Stimulated activated CD4-positive, alpha-beta T cell treated with anti-CD3 and anti-CD28 coated beads, TNF-alpha, amount 100 ng/mL, for 1 hour (primary cell): Measurements from ENCODE around the gene ATP9B.

Source experiments
- DNase-seq, 3 donors: peaks; one replicate each; pipeline ENCODE4 v3.0.0-alpha.2; 2020; ENCODE audit warnings: low read depth in 3 of 3, low spot score in 1 of 3

Gene ATP9B, protein sequence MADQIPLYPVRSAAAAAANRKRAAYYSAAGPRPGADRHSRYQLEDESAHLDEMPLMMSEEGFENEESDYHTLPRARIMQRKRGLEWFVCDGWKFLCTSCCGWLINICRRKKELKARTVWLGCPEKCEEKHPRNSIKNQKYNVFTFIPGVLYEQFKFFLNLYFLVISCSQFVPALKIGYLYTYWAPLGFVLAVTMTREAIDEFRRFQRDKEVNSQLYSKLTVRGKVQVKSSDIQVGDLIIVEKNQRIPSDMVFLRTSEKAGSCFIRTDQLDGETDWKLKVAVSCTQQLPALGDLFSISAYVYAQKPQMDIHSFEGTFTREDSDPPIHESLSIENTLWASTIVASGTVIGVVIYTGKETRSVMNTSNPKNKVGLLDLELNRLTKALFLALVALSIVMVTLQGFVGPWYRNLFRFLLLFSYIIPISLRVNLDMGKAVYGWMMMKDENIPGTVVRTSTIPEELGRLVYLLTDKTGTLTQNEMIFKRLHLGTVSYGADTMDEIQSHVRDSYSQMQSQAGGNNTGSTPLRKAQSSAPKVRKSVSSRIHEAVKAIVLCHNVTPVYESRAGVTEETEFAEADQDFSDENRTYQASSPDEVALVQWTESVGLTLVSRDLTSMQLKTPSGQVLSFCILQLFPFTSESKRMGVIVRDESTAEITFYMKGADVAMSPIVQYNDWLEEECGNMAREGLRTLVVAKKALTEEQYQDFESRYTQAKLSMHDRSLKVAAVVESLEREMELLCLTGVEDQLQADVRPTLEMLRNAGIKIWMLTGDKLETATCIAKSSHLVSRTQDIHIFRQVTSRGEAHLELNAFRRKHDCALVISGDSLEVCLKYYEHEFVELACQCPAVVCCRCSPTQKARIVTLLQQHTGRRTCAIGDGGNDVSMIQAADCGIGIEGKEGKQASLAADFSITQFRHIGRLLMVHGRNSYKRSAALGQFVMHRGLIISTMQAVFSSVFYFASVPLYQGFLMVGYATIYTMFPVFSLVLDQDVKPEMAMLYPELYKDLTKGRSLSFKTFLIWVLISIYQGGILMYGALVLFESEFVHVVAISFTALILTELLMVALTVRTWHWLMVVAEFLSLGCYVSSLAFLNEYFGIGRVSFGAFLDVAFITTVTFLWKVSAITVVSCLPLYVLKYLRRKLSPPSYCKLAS

DNA sequence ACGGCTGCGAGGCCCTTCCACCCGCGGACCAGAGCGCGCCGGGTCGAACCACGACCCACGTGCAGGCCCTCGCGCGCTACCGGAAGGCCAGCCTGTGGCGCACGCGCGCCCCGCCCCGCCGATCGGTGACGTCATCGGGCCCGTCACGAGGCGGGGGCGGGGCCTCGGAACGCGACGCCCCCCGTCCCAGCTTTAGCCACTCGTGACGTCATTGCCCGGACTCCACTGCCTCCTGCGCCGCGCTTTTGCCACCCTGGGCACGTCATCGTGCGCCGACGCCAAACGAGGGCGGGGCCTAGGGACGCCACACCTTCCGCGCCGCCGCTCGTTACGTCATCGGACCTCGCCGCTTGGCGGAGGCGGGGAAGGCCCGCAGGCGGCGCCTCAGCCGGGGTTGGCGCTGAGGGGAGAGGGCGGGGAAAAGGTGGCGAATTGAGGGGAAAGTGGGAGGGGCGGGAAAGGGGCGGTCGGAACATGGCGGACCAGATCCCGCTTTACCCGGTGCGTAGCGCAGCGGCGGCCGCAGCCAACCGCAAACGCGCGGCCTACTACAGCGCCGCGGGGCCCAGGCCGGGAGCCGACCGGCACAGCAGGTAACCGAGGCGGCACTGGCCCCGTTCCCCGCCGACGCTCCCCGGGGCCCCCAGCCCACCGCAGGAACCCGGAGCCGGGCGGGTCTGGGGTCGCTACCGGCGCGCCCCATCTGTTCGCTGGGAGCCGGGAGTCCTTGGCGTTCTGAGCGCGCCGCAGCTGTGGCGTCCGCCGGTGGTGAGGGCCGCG is at the start of gene ATP9B:
Gene ATP9B, plus strand, starts transcription at position 458 of the 780 bp plus-strand sequence. Its CDS starts 17 bp downstream, at position 475.
- peak; percentile 96 to 99 (median 98) for DNase-seq

- DNase-seq, result no peak
Measured at GRCh38 chr18:79019881-79020280, 49.3 kb upstream of the ATP9B start.

- no peak for DNase-seq
Measured at GRCh38 chr18:79022603-79023002, 46.6 kb upstream of the ATP9B start.

DNA sequence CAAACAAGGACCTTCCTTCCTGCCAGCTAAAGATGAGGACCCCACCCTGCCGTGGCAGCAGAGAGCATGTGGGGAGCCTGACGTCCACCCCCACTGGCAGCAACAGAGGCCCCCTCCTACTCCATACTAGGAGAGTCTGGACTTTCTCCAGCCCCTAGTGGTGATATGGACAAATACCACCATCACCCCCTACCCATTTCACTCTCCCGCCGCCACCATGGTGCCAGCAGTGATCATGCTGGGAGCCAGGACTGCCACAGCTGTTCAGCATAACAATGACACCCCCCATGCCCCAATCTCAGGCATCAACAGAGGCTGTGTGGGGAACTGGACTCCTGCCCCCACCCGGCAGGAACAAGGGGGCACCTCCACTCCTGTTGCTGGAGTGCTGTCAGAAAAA is 42.7 kb upstream of the ATP9B start:
- no peak for DNase-seq

GRCh38 chr18:79030680-79031079 is 38.5 kb upstream of the ATP9B start:
- no peak for DNase-seq

DNA sequence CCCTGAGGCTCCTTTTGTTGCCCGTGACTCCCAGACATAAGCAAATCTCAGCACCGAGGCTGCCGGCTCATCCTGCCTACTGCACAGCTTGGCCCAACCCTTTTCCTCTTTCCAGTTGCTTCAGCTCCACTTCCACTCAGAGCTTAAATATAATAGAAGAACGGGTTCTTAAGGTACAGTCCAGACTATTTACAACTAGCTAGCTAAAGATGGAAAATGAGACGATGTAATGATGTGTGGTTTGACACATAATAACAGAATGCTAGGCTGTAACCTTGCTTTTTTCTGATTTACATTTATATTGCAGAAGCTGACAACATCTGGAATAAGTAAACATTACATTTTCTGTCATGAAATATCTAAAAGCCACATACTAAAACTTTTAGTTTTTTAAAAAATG is 26.9 kb upstream of the ATP9B start:
- DNase-seq, result no peak

- DNase-seq, result no peak
Measured at GRCh38 chr18:79043288-79043687, 25.9 kb upstream of the ATP9B start.

DNA sequence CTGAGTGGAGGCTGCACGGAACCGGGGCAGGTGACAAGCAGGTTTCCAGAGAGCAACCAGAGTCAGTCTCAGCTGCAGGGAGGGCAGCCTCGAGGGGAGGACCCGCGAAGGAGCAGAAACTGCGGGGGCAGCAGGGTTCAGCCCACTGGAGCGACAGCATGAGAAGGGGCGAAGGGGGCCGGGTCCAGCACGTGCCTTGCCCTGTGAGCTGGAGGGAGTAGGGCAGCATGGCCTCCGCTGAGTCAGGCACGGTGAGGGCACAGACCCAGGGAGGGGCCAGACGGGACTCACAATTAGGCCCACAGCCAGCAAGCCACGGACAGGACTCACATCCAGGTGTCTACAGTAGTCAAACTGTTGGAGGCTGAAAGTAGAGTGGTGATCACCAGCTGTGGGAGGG is 22.7 kb upstream of the ATP9B start:
- DNase-seq, result no peak

- no peak for DNase-seq
Measured at GRCh38 chr18:79047556-79048244, 21.5 kb upstream of the ATP9B start.

DNA sequence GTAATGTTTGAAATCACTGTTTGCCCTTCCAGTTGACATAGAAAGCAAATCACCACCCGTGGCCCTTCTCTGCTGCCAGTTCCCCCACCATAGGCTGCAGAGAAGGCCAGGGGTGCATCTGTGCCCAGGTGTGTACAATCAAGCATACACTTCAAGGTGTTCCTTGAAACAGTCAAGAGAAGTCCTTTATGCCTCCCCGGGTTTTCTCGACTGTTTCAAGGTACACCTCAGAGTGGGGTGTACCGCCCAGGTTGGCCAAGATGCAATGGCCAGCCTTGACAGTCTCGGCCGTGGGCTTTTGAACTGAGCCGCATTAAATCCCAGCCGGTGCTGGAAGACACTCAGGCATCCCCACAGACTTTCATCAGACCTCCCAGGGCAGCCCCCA is 21.0 kb upstream of the ATP9B start:
- no peak for DNase-seq

DNA sequence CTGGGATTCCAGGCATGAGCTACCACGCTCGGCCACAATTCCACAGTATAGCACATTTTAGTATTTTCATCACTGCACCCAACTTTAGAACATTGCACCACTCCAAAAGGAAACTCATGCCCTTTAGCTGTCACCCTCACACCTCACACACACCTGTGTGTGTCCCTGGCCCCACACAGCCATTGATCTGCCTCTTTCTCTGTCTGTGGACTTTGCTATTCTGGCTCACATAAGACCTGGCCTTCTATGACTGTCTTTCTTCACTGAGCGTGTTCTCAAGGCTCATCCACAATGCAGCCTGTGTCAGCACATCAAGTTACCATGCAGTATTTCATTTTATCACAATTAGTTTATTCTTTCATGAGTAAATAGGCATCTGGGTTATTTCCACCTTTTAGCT is 19.7 kb upstream of the ATP9B start:
- DNase-seq, result no peak

DNA sequence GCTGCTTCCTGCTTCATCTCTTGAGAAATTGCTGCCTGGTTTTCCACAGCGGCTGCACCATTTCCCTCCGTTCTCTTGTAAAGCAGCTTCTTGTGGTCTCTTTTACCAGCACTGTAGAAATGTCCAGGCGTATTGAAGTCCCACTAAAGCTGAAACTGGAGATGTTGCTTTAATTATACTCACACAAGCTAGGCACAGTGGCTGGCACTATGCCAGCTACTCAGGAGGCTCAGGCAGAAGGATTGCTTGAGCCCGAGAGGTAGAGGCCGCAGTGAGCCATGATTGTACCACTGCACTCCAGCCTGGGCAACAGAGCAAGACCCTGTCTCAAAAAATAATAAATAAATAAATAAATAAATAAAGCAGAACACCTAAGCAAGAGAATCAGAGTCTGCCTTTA is 19.2 kb upstream of the ATP9B start:
- no peak for DNase-seq

DNA sequence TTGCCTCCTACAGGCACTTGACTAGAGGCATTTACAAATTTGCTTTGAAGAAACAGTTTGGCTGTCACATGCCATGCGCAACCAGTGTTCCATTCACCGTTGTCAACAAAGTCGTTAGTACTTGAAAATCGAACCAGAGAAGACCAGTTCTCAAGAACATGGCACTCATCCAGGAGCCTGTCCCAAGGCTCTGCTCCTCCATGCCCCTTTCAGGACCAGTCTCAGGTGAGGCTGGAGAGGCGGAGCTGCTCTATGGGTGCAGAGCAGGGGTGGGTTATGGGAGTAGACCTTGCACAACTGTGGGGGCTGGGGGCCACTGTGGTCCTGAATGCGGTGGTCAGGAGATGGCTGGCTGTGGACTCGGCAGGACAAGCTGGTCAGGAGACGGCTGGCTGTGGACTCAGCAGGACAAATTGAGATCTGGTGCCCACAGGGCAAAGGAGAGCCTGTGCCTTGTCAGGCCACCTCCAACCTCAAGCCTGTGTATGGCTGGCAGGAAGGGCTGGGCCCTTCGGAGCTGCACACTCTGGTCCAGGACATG is 12.3 kb upstream of the ATP9B start:
- no peak for DNase-seq

- DNase-seq, result no peak
Measured at GRCh38 chr18:79058007-79058406, 11.2 kb upstream of the ATP9B start.

- no peak for DNase-seq
Measured at GRCh38 chr18:79062806-79063205, 6.4 kb upstream of the ATP9B start.

- DNase-seq, result no peak
Measured at GRCh38 chr18:79064228-79064627, 5.0 kb upstream of the ATP9B start.

DNA sequence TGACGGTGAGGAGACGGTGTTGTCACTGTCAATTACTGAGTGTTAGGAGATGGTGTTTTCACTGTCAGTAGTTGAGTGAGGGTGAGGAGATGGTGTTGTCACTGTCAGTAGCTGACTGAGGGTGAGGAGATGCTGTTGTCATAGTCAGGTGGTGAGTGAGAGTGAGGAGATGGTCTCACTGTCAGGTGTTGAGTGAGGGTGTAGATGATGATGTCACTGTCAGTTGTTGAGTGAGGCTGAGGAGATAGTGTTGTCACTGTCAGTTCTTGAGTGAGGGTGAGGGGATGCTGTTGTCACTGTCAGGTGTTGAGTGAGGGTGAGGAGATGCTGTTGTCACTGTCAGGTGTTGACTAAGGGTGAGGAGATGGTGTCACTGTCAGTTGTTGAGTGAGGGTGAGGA is 3.4 kb upstream of the ATP9B start:
- no peak for DNase-seq

DNA sequence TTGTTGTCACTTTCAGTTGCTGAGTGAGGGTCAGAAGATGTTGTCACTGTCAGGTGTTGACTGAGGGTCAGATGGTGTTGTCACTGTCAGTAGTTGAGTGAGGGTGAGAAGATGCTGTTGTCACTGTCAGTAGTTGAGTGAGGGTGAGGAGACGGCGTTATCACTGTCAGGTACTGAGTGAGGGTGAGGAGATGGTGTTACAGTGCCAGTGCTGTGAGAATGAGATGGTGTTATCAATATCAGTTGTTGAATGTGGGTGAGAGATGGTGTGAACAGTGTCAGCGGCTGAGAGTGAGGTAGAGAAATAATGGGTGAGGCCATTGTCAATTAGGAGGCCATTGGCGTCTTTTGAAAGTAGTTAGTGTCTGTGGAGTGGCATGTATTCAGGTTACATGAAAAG is 1.6 kb upstream of the ATP9B start:
- no peak for DNase-seq

- no peak for DNase-seq
Measured at GRCh38 chr18:79068341-79068936, 755 bp upstream of the ATP9B start.

DNA sequence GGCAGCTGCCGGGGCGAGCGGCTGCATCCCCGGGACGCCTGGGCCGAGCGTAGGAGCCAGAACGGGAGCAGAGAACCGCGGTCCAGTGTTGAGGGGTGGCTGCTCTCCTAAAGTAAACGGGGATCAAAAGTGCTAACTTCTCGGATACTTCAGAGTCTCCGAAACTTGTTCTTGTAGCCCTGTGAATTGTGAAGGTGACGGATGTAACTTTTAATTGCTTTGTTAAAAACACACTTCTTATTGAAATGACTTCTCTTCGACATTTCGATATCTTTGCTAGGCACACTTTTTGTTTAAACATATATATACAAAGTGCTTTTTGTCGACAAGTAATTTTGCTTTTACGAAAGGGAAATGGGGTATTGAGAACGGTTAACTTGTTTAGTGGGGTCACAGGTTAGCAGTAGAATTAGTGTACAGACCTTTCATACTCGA is 540 bp downstream of the ATP9B start:
- DNase-seq, result no peak
